SW 1271 (cell line): ENCODE results near the gene RBPMS2.
"Not testable (repeated sequence)": the region's sequence is repeated elsewhere in the genome, so short reads cannot be mapped to it uniquely, and the experiment has no call there.

Source experiments
- DNase-seq, 2 experiments: peaks; one replicate each; lab custom pipeline; 2025; lab: John Stamatoyannopoulos, UW

Gene RBPMS2

GRCh38 chr15:64753480-64754185 lies 21.8 kb downstream of the RBPMS2 start:
- no peak for DNase-seq

GRCh38 chr15:64751464-64751863 lies 23.9 kb downstream of the RBPMS2 start:
- no peak for DNase-seq

GRCh38 chr15:64749999-64750657 lies 25.3 kb downstream of the RBPMS2 start:
- peak in 1 of 2 experiments; percentile 36 for DNase-seq

GRCh38 chr15:64749167-64749566 lies 26.2 kb downstream of the RBPMS2 start:
- no peak for DNase-seq

- DNase-seq, result no peak
Measured at GRCh38 chr15:64748251-64748650, 27.1 kb downstream of the RBPMS2 start.

- DNase-seq, result no peak
Measured at GRCh38 chr15:64747578-64747977, 27.8 kb downstream of the RBPMS2 start.

- DNase-seq, result no peak
Measured at GRCh38 chr15:64746921-64747320, 28.5 kb downstream of the RBPMS2 start.

GRCh38 chr15:64746356-64746755 lies 29.0 kb downstream of the RBPMS2 start:
- DNase-seq, result no peak

GRCh38 chr15:64743691-64744090 lies 31.7 kb downstream of the RBPMS2 start:
- DNase-seq, result no peak

- no peak for DNase-seq
Measured at GRCh38 chr15:64742921-64743320, 32.5 kb downstream of the RBPMS2 start.

- DNase-seq, result no peak
Measured at GRCh38 chr15:64742385-64742784, 33.0 kb downstream of the RBPMS2 start.

- DNase-seq, result not testable (repeated sequence)
Measured at GRCh38 chr15:64741708-64742107, 33.7 kb downstream of the RBPMS2 start.

GRCh38 chr15:64740311-64741170 lies 34.8 kb downstream of the RBPMS2 start:
- peak in 1 of 2 experiments; percentile 29 for DNase-seq

GRCh38 chr15:64739577-64740143 lies 35.7 kb downstream of the RBPMS2 start:
- no peak for DNase-seq

- no peak for DNase-seq
Measured at GRCh38 chr15:64739156-64739555, 36.2 kb downstream of the RBPMS2 start.

- no peak for DNase-seq
Measured at GRCh38 chr15:64738226-64739095, 36.9 kb downstream of the RBPMS2 start.

- no peak for DNase-seq
Measured at GRCh38 chr15:64732156-64732860, 43.1 kb downstream of the RBPMS2 start.

GRCh38 chr15:64731805-64732151 lies 43.6 kb downstream of the RBPMS2 start:
- DNase-seq, result no peak

GRCh38 chr15:64731012-64731804 lies 44.2 kb downstream of the RBPMS2 start:
- DNase-seq, result peak; percentile 58 to 77

- no peak for DNase-seq
Measured at GRCh38 chr15:64730151-64730550, 45.2 kb downstream of the RBPMS2 start.
